Spleen (tissue), 7 donors: ENCODE measurements around the gene HEBP1.

Experiments
- CTCF ChIP-seq, 11 experiments: fragments of 200-600 bp in 7 of 11; fragments of 450-650 bp in 4 of 11; sonication (generic) in 4 of 11; IDR thresholded peaks in 8 of 11; conservative IDR thresholded peaks in 3 of 11; 1 replicate in 7 of 11; 2 replicates in 4 of 11; pipeline versions ENCODE4 v1.4.0 to v1.8.0; 2016 to 2021; ENCODE audit warnings: antibody characterized with exemption in 11 of 11, inconsistent platforms in 4 of 11, mild to moderate bottlenecking in 1 of 11
- POLR2A ChIP-seq, 3 donors: fragments of 450-650 bp; IDR thresholded peaks; one replicate each; pipeline ENCODE4 v1.5.1; 2017; ENCODE audit warnings: antibody characterized with exemption in 3 of 3, mild to moderate bottlenecking in 1 of 3
- POLR2AphosphoS5 ChIP-seq, 3 donors: sonication (generic); formaldehyde crosslinking; IDR thresholded peaks; one replicate each; pipeline ENCODE4 v1.5.1; 2017; ENCODE audit warnings: antibody characterized with exemption in 3 of 3
- donor health status: DM: no; HTN: no; CAD: no; lungs with moderate emphysema.
- donor health status: DM: no; HTN: no; CAD: no.
- donor health status: DM: no; HTN: no; CAD: no.

GRCh38 chr12:12938541-12938940, 61.5 kb downstream of the HEBP1 start:
- TF ChIP-seq CTCF (IDR thresholded peaks at IDR 0.05 in 8 of 11, conservative IDR thresholded peaks at IDR 0.05 in 3 of 11) (no peak), POLR2AphosphoS5 (IDR thresholded peaks at IDR 0.05) (no peak), POLR2A (IDR thresholded peaks at IDR 0.05) (no peak)
